GM15510 (cell line): Measurements from ENCODE around the gene OMG.

Experiments
- POLR2A ChIP-seq: IDR thresholded peaks from 3 replicates; pipeline ENCODE4 v1.6.1; 2011; ENCODE audit warnings: borderline replicate concordance; ENCODE audit not compliant: insufficient read length; ENCODE audit errors: extremely low read depth

OMG gene, protein sequence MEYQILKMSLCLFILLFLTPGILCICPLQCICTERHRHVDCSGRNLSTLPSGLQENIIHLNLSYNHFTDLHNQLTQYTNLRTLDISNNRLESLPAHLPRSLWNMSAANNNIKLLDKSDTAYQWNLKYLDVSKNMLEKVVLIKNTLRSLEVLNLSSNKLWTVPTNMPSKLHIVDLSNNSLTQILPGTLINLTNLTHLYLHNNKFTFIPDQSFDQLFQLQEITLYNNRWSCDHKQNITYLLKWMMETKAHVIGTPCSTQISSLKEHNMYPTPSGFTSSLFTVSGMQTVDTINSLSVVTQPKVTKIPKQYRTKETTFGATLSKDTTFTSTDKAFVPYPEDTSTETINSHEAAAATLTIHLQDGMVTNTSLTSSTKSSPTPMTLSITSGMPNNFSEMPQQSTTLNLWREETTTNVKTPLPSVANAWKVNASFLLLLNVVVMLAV

DNA sequence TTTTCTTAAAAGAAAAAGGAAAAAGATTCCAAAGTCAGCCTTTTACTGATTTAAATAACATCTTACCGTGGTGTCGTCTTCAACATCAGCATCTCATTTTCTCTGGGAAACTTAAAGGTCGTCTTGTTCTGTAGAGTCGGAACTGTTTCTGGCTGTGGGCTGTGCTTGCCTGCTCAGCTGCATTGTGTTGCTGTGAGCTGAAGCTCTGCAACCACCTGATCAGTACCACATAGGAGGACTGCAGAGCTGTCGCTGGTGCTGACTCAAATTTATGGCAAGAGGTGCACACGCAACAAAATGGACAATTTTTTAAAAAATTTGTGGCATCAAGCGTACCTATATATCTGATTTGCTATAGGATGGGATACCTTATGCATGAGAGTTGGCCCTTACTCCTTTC is at the start of gene OMG:
TSS of gene OMG (minus strand) at position 150 of the 400 bp plus-strand sequence. CDS start 908 bp downstream, outside the sequence.
- TF ChIP-seq POLR2A = no peak

DNA sequence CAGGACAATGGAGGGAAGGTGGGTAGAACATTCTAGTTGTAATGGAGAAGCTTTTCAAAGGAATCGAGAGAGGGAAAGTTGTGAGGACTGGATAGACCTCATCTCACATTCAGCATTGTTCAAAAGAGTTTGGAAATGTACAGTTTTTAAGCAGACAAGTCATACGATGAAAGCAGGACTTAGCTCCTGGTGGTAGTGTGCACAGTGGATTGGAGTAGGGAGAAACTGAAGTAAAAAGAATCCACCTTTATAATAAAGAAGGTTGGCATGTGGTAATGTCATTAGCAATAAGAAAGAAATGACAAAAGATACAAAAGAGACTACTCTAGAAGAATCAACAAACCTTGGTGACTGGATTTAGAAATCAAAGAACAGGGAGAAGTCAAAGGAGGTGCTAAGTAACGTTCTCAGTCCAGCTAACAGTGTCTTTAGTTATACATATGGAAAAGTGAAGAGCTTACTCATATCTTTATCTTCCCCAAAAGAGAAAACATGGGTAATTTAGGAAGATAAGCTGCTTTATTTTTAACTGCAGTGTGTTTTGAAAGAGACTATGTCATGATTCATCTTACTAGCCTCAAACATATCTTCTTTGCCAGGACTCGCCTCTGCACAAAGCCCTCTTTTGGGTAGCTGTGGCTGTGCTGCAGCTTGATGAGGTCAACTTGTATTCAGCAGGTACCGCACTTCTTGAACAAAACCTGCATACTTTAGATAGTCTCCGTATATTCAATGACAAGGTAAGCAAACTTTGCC is 43.0 kb upstream of the OMG start:
- no peak for TF ChIP-seq POLR2A

DNA sequence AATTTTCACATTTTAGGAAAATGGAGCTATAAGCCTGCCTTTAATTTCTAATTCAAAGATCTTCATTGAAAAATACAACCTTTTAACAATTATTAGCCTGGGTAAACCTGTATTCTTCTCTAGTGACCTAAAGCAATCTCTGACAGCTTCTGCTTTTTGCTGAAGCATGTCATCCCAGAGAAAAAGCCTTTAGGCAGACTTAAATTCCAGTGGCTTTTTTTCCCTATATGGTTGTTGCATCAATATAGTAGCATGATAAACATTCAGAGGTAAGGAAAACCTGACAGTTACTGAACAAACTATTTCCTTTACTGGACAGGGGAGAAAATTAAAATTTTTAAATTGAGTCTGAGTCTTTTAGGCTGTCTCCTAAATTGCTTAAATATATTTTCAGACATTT is 32.2 kb upstream of the OMG start:
- TF ChIP-seq POLR2A = no peak

DNA sequence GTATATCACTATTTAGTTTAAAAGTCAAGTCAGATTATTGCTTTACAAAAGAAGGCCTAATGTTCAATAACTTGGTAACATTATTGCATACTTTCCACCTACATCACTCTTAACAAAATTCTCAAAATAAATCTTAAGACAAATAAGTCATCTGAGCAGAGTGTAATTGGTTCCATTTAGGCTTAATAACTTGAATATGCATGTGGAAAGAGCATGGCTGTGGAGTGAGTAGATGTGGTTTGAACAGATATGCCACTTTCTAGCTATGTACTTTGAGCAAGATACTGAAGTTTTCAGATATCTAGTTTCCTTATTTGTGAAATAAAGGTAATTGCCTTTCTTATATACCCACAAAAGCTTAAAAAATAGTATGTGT is 31.1 kb upstream of the OMG start:
- TF ChIP-seq POLR2A = no peak

DNA sequence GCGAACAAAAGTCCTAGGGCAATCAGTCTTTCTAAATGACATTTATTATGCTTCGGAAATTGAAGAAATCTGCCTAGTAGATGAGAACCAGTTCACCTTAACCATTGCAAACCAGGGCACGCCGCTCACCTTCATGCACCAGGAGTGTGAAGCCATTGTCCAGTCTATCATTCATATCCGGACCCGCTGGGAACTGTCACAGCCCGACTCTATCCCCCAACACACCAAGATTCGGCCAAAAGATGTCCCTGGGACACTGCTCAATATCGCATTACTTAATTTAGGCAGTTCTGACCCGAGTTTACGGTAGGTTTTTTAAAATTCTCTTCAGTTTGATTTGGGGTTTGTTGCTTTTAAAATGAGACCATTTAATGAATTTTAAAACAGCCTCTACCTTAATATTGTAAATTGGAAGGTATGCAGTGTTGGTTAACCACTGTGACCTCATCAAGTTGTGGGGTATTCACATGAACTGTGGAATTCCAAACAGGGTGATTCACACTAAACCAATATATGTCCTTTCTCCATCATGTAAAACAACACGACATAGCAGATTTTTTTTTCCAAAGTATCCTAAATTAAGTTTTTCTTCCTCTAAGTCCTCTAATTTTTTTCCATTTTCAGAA is 30.6 kb upstream of the OMG start:
- no peak for TF ChIP-seq POLR2A

DNA sequence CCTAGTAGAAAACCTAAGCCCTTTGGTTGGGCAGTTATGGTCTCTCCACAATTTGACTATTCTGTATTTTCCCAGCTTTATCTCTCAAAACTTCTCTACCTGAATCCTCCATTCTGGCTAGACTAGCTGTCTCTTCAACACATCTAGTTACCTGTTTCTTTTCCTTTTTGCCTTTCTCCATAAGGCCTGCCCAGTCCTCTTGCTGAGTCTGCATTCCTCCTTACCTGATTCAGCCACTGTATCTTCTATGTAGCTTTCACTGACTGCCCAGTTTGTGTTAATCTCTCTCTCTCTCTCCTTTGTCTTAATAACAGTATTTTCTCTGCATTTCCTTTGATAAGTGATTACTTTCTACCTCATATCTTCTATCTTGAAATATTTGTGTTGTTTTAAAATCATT is 26.5 kb upstream of the OMG start:
- no peak for TF ChIP-seq POLR2A

DNA sequence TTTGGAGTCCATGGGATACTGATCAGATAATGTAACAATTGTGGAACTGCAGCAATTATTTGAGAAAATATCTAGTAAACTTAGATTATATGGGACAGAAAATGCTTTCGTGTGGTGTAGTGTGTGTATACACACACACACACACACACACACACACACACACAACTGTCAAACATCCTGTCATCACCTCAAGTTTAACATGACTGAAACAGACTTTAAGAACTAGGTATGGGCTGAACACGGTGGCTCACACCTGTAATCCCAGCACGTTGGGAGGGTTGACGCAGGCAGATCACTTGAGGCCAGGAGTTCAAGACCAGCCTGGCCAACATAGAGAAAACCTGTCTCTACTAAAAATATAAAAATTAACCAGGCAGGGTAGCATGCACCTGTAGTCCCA is 24.9 kb upstream of the OMG start:
- no peak for TF ChIP-seq POLR2A

DNA sequence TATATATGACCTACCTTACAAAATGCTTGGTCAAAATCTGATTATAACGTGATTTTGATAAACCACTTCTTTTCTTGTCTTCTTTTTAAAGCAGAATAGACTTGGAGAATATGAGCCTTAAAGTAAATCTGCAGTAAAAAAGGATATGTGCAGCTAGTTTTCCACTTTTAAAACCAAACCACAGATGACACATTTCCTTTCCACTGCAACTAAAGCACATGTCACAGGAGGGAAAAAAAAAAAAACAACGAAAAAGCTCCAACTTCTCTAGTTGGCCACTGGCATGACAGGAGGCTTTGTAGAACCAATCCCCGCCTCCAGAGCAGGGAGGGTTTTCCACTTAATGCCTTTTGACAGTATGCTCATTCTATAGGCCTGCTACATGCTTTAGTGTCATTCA is 24.4 kb upstream of the OMG start, which contains the start of gene EVI2A:
TSS of gene EVI2A (minus strand) at position 142 of the 400 bp plus-strand sequence. CDS start 2,609 bp downstream, outside the sequence.
- peak; percentile 31 for TF ChIP-seq POLR2A

DNA sequence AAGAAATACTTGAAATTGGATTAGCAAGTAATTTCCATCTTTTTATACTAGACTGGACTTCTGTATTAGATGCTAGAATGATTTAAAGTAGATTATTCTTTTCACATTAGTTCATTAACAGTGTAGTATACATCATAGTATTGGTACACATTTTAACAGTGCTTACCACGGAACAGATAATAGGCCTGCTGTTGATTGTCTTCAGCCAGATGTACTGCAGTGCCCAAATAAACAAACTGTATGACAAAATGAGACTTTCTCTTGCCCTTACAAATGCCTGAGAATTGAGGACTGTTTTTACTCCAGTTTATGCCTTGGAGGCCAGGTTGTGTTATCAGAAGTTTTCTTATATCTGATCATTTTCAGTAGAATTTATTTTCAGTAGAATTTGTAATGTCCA is 23.8 kb upstream of the OMG start:
- no peak for TF ChIP-seq POLR2A

DNA sequence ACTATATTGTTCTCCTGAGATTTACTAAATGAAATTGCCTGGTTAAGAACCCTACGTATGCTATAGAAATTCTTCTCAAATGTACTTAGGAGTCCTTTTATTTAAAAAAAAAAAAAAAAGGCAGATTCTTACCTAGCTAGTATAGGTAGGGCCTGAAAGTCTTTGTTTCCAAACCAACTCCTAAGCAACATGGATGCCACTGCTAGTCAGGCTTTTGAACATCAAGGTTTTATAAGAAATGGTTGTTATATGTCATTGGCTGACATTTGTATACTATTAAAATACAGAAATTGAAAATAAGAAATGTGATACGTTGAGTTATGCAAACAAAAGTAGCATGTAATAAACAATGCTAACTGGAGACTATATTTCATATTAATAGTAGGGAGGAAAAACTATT is 23.2 kb upstream of the OMG start:
- TF ChIP-seq POLR2A = no peak

DNA sequence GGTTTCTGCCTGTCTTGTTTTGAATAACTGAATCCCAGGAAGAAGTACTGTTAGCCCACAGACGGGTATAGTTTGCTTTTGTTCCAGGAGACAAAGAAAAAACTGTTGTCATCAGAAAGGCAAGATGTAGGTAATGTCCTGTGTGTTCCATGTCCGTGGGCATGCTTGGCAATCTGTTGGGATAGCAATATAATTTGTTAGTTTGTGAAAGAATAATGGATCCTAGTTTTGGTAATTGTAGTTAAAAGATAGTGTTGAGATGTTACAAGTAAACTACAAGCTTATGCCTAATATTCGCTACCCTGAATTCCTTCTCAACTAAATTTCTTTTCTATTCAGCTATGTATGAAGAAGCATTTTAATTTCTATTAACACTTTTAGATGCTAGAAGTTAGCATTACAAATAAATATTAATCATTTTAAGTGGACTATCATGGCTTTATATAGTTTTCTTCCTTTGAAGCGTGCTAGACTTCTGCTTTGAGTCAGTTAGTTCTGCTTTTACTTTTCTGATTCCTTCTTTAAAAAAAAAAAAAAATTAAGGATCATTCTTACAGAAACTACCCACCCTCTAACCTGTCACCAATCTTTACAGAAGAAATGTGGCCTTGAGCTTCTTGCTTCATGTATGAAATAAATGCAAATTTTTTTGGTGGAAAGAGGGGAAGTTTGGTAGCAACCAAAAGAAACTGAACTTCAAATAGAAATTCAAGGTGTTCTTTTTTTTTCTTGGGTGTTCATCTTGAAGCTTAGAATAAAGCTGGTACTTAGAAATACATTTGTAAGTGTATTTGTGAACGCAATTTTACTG is 22.0 kb upstream of the OMG start:
- TF ChIP-seq POLR2A = no peak

DNA sequence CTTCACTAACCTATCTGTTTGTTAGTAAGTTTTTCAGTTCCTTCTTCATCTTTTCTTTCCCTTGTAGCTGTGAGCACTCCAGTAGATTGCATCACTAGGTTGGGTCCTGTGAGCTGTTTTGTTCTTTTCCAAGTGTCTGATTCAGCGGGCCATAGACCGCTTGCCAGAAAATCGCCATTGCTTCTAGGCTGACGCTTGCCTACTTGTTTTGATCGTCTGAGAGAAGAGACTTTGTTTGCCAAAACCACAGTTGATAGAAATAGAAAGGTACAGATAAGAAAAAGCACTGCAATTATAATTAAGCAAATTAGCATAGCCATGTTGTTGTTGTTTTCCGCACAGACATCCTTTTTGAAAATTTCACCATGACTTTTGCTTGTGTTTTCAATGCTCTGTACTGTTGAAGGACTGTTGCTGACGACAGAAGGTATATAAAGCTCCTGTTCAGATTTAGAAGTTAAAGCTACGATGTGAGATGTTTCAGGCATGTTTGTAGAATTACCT is 21.3 kb upstream of the OMG start:
- TF ChIP-seq POLR2A = peak; percentile 50

DNA sequence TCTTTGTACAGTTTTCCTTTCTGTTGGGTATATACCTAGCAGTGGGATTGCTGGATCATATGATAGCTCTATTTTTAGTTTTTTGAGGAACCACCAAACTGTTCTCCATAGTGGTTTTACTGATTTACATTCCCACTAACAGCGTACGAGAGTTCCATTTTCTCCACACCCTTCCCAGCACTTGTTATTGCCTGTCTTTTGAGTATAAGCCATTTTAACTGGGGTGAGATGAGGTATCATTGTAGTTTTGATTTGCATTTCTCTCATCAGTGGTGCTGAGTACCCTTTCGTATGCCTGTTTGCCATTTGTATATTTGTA is 17.7 kb upstream of the OMG start:
- TF ChIP-seq POLR2A = no peak

DNA sequence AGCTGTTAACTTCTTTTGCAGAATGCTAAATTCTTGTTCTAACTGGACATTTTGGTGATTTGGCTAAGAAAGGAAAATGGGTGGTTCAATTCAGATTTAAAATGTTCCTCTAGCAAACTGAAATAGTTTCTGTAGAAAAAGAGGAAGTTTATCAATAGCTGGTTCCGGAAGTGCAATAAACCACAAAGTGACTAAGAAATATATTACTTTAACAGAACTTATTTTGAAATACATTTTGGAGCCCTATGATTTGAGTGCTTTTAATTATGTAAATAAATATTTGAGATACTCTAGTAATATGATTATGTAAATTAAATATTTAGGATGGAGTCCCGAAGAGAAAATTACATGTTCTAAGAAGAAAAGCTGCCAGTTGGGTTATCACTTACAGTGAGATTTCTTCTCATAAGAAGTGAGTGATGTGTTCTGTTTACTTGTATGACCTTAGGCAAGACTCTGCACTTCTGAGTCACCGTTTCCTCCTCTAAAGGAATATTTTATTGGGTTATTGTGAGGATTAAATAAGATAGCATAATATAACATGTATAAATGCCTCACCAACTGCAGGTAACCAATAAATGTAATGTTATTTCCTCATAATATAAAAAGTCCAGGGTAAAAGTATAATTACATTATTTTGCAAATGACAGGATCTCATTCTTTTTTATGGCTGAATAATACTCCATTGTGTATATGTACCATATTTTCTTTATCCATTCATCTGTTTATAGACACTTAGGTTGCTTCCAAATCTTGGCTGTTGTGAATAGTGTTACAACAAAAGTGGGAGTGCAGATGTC is 17.1 kb upstream of the OMG start, which contains the start of gene EVI2B:
TSS of gene EVI2B (minus strand) at position 73 of the 800 bp plus-strand sequence. CDS start 8,445 bp downstream, outside the sequence.
- peak; percentile 24 for TF ChIP-seq POLR2A
